ENCODE measurements around the gene NPLOC4.

GRCh38 chr17:81666092-81666341 lies 29.1 kb upstream of the NPLOC4 start:
- TF ChIP-seq, protein P1, sequence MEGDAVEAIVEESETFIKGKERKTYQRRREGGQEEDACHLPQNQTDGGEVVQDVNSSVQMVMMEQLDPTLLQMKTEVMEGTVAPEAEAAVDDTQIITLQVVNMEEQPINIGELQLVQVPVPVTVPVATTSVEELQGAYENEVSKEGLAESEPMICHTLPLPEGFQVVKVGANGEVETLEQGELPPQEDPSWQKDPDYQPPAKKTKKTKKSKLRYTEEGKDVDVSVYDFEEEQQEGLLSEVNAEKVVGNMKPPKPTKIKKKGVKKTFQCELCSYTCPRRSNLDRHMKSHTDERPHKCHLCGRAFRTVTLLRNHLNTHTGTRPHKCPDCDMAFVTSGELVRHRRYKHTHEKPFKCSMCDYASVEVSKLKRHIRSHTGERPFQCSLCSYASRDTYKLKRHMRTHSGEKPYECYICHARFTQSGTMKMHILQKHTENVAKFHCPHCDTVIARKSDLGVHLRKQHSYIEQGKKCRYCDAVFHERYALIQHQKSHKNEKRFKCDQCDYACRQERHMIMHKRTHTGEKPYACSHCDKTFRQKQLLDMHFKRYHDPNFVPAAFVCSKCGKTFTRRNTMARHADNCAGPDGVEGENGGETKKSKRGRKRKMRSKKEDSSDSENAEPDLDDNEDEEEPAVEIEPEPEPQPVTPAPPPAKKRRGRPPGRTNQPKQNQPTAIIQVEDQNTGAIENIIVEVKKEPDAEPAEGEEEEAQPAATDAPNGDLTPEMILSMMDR (IDR thresholded peaks at IDR 0.05; ENCODE audit: control extremely low read depth in 1 of 3, insufficient read depth in 1 of 3, low read depth in 1 of 3, low read length in 3 of 3), result no peak
- TF ChIP-seq POLR2A (IDR thresholded peaks at IDR 0.05; ENCODE audit: control extremely low read depth in 1 of 2, low read depth in 2 of 2, low read length in 2 of 2) (no peak), SP1 (IDR thresholded peaks at IDR 0.05; ENCODE audit: low read depth, low read length) (no peak), TAF1 (IDR thresholded peaks at IDR 0.05; ENCODE audit: low read depth, low read length) (no peak), EZH2 (IDR thresholded peaks at IDR 0.05; ENCODE audit: low read depth, low read length, severe bottlenecking) (no peak), POLR2AphosphoS5 (IDR thresholded peaks at IDR 0.05; ENCODE audit: low read depth, low read length) (no peak), SP2 (IDR thresholded peaks at IDR 0.05; ENCODE audit: low read length) (no peak), CEBPB (IDR thresholded peaks at IDR 0.05; ENCODE audit: low read depth, low read length) (no peak), GABPA (IDR thresholded peaks at IDR 0.05; ENCODE audit: borderline replicate concordance, insufficient read depth, low read length) (no peak), YY1 (IDR thresholded peaks at IDR 0.05; ENCODE audit: low read depth, low read length) (no peak)
- TF ChIP-seq, protein P2, sequence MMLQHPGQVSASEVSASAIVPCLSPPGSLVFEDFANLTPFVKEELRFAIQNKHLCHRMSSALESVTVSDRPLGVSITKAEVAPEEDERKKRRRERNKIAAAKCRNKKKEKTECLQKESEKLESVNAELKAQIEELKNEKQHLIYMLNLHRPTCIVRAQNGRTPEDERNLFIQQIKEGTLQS (IDR thresholded peaks at IDR 0.05; ENCODE audit: insufficient read depth, low read depth, low read length), result no peak

All from H1 (cell line).